Measurements from ENCODE around the gene CDC34.

CDC34 gene

GRCh38 chr19:513368-514165, 18.0 kb upstream of the CDC34 start:
- DNase-seq (ENCODE audit: low read depth) = no peak
- TF ChIP-seq CTCF (IDR thresholded peaks at IDR 0.05; ENCODE audit: low read depth, low read length, missing control alignments) = no peak
- H3K4me3 ChIP-seq (ENCODE audit: low read depth, low read length) = no peak overlapping the region

GRCh38 chr19:514166-514663, 17.3 kb upstream of the CDC34 start:
- no peak for DNase-seq (ENCODE audit: low read depth)
- no peak overlapping the region for H3K4me3 ChIP-seq (ENCODE audit: low read depth, low read length)
- TF ChIP-seq CTCF (IDR thresholded peaks at IDR 0.05; ENCODE audit: low read depth, low read length, missing control alignments) = no peak

- no peak for TF ChIP-seq CTCF (IDR thresholded peaks at IDR 0.05; ENCODE audit: low read depth, low read length, missing control alignments)
- H3K4me3 ChIP-seq (ENCODE audit: low read depth, low read length) = no peak overlapping the region
- DNase-seq (ENCODE audit: low read depth) = no peak
Observed at GRCh38 chr19:517721-518597, 13.6 kb upstream of the CDC34 start.

- no peak overlapping the region for H3K4me3 ChIP-seq (ENCODE audit: low read depth, low read length)
- TF ChIP-seq CTCF (IDR thresholded peaks at IDR 0.05; ENCODE audit: low read depth, low read length, missing control alignments) = no peak
- DNase-seq (ENCODE audit: low read depth) = no peak
Observed at GRCh38 chr19:518598-519231, 12.8 kb upstream of the CDC34 start.

- TF ChIP-seq CTCF (IDR thresholded peaks at IDR 0.05; ENCODE audit: low read depth, low read length, missing control alignments) = no peak
- no peak overlapping the region for H3K4me3 ChIP-seq (ENCODE audit: low read depth, low read length)
- no peak for DNase-seq (ENCODE audit: low read depth)
Observed at GRCh38 chr19:519449-519865, 12.1 kb upstream of the CDC34 start.

- no peak overlapping the region for H3K4me3 ChIP-seq (ENCODE audit: low read depth, low read length)
- TF ChIP-seq CTCF (IDR thresholded peaks at IDR 0.05; ENCODE audit: low read depth, low read length, missing control alignments) = no peak
Observed at GRCh38 chr19:522726-523125, 8.8 kb upstream of the CDC34 start.

More at GRCh38 chr19:522726-523125, 8.8 kb upstream of the CDC34 start:
- DNase-seq (ENCODE audit: low read depth) = no peak

Measured in GM12864 (cell line).